Esophagus squamous epithelium (tissue), 4 donors: ENCODE data around the gene NHEJ1.

Experiments
- CTCF ChIP-seq, 6 experiments: fragments of 450-650 bp in 4 of 6; fragments of 200-600 bp in 2 of 6; sonication (generic) in 2 of 6; IDR thresholded peaks; one replicate each; pipeline ENCODE4 v1.5.1; 2016 to 2019; ENCODE audit warnings: antibody characterized with exemption in 6 of 6, mild to moderate bottlenecking in 4 of 6, moderate library complexity in 4 of 6
- POLR2A ChIP-seq, 4 donors: fragments of 450-650 bp; IDR thresholded peaks; one replicate each; pipeline ENCODE4 v1.6.1; 2017; ENCODE audit warnings: antibody characterized with exemption in 4 of 4, mild to moderate bottlenecking in 4 of 4, moderate library complexity in 3 of 4

GRCh38 chr2:219072741-219073250 lies 87.8 kb downstream of the NHEJ1 start:
- TF ChIP-seq CTCF (IDR thresholded peaks at IDR 0.05) (no peak), POLR2A (IDR thresholded peaks at IDR 0.05) (no peak)
